ENCODE results near the gene PTPN6.

PTPN6 gene

GRCh38 chr12:7005311-7005710 lies 54.2 kb downstream of the PTPN6 start:
- POLR2A ChIA-PET (ENCODE audit: low non-redundant PET): no interaction called here
- DNase-seq (ENCODE audit: low spot score): no peak
- H3K27ac ChIP-seq: no peak overlapping the region
- CTCF ChIA-PET: interaction anchor here (0.6 to 0.9 kb wide), 2 partner anchors 11 to 24 kb away, joined by 3 read pairs; no protein-coding TSS in a partner anchor
- no peak for TF ChIP-seq CTCF (conservative IDR thresholded peaks at IDR 0.05; ENCODE audit: low read depth)

GRCh38 chr12:7006639-7007038 lies 55.5 kb downstream of the PTPN6 start:
- no peak for DNase-seq (ENCODE audit: low spot score)
- ChIA-PET POLR2A (ENCODE audit: low non-redundant PET) (no interaction called here), CTCF (interaction anchor here (0.6 kb wide), 1 partner anchor 23 kb away, joined by 5 read pairs; no protein-coding TSS in a partner anchor)
- no peak overlapping the region for H3K27ac ChIP-seq
- no peak for TF ChIP-seq CTCF (conservative IDR thresholded peaks at IDR 0.05; ENCODE audit: low read depth)

DNA sequence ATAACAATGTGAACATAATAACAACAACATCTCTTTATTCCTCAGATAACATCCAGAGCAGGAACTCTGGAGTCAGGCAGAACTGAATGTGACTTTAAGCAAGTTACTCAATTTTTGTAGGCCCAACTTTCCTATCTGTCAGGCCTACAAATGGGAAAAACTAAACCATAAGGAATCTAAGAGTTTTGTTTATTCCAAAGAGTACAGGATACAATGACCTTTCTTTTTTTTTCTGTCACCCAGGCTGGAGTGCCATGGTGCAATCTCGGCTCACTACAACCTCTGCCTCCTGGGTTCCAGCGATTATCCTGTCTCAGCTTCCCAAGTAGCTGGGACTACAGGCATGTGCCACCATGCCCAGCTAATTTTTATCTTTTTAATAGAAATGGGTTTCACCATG lies 57.7 kb downstream of the PTPN6 start:
- ChIA-PET POLR2A (ENCODE audit: low non-redundant PET) (no interaction called here), CTCF (no interaction called here)
- no peak overlapping the region for H3K27ac ChIP-seq
- no peak for TF ChIP-seq CTCF (conservative IDR thresholded peaks at IDR 0.05; ENCODE audit: low read depth)
- DNase-seq (ENCODE audit: low spot score): no peak

DNA sequence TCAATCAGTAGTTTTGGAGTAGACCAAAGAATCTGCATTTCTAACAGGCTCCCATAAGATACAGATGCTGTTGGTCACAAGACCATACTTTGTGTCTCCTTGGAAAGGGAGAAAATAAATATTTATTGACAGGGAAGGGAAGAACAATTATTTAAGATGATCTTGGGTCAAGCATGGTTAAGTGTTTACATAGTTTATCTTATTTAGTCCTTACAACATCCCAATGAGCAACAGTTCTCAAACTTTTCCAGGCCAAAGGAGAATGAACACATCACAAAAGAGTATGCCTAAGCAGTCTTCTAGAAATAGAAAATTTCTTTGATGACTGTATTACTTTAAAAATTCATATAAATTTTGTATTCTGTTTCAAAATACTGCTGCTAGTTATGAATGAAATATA lies 58.4 kb downstream of the PTPN6 start:
- no peak for TF ChIP-seq CTCF (conservative IDR thresholded peaks at IDR 0.05; ENCODE audit: low read depth)
- DNase-seq (ENCODE audit: low spot score): no peak
- ChIA-PET POLR2A (ENCODE audit: low non-redundant PET) (no interaction called here), CTCF (no interaction called here)
- no peak overlapping the region for H3K27ac ChIP-seq
